IMR-90 (cell line): ENCODE data around the gene MRC1. TPM values are rescaled to one million over a fixed set of nuclear protein-coding genes. Genes with fewer than 3 reads are reported as not detected.
"Not testable (repeated sequence)": the region's sequence is repeated elsewhere in the genome, so short reads cannot be mapped to it uniquely, and the experiment has no call there.

ENCODE experiments used
- ATAC-seq: fragments of 200-7000 bp; cut with Tn5 transposase; 2 replicates; pipeline ENCODE4 v1.9.1; 2020; ENCODE audit warnings: low read depth, mild to moderate bottlenecking, moderate library complexity
- BruUV-seq: library from RNA; stranded (reverse); fragments of 400-500 nt; replicated peaks from 2 replicates; lab custom pipeline; 2021; lab: Mats Ljungman, UMichigan
- CTCF ChIA-PET: fragments of 300-600 bp; formaldehyde crosslinking; extraction: SDS; loops from one replicate; lab custom pipeline; 2021; ENCODE audit warnings: antibody characterized with exemption; lab: Yijun Ruan, JAX
- POLR2A ChIA-PET: fragments of 300-600 bp; sonication (Branson Sonifier 250); formaldehyde crosslinking; loops from one replicate; lab custom pipeline; 2022; ENCODE audit warnings: antibody characterized with exemption; ENCODE audit not compliant: unreplicated experiment; lab: Charles Lee
- DNase-seq: peaks from one replicate; pipeline ENCODE4 v3.0.0; 2013
- H2AFZ ChIP-seq: replicated peaks from 2 replicates; pipeline ENCODE3; 2013; ENCODE audit warnings: low read length, mild to moderate bottlenecking; ENCODE audit not compliant: poor library complexity
- H2AK5ac ChIP-seq: 2 replicates; pipeline ENCODE4 v1.6.1; 2013; ENCODE audit warnings: low read depth, low read length, inconsistent platforms
- H2AK9ac ChIP-seq: replicated peaks from 2 replicates; pipeline ENCODE3; 2013; ENCODE audit warnings: mild to moderate bottlenecking, low read depth, low read length, moderate library complexity; ENCODE audit not compliant: poor library complexity
- H2BK120ac ChIP-seq: 2 replicates; pipeline ENCODE4 v1.6.1; 2013; ENCODE audit warnings: low read depth, low read length, inconsistent platforms
- H2BK15ac ChIP-seq: 3 replicates; pipeline ENCODE4 v1.6.1; 2013; ENCODE audit warnings: low read depth, low read length, inconsistent platforms
- H2BK20ac ChIP-seq: 2 replicates; pipeline ENCODE4 v1.6.1; 2013; ENCODE audit warnings: low read depth, mild to moderate bottlenecking, inconsistent platforms, low read length, moderate library complexity
- H2BK5ac ChIP-seq: 2 replicates; pipeline ENCODE4 v1.6.1; 2013; ENCODE audit warnings: mild to moderate bottlenecking, low read depth, low read length, inconsistent platforms; ENCODE audit not compliant: poor library complexity, severe bottlenecking
- H3K14ac ChIP-seq: replicated peaks from 2 replicates; pipeline ENCODE4 v1.6.1; 2013; ENCODE audit warnings: low read depth, low read length, inconsistent platforms
- H3K18ac ChIP-seq: 2 replicates; pipeline ENCODE4 v1.6.1; 2013; ENCODE audit warnings: low read depth, low read length, control low read depth
- H3K23ac ChIP-seq: 2 replicates; pipeline ENCODE4 v1.6.1; 2013; ENCODE audit warnings: low read depth, low read length, inconsistent platforms
- H3K27ac ChIP-seq: 2 replicates; pipeline ENCODE4 v1.5.1; 2013; ENCODE audit warnings: mild to moderate bottlenecking, control low read depth, low read length; ENCODE audit not compliant: insufficient read depth
- H3K27me3 ChIP-seq: 2 replicates; pipeline ENCODE4 v1.6.1; 2013; ENCODE audit warnings: low read length; ENCODE audit not compliant: control insufficient read depth, insufficient read depth
- H3K36me3 ChIP-seq: 2 replicates; pipeline ENCODE4 v1.6.1; 2013; ENCODE audit warnings: low read length, mixed read lengths; ENCODE audit not compliant: control insufficient read depth, insufficient read depth
- H3K4ac ChIP-seq: 2 replicates; pipeline ENCODE4 v1.6.1; 2013; ENCODE audit warnings: low read depth, low read length, inconsistent platforms
- H3K4me1 ChIP-seq: 2 replicates; pipeline ENCODE4 v1.6.1; 2013; ENCODE audit warnings: low read length, mixed read lengths; ENCODE audit not compliant: control insufficient read depth, insufficient read depth
- H3K4me2 ChIP-seq: 2 replicates; pipeline ENCODE4 v1.6.1; 2013; ENCODE audit warnings: low read depth, mild to moderate bottlenecking, control low read depth, low read length, moderate library complexity
- H3K4me3 ChIP-seq: 2 replicates; pipeline ENCODE4 v1.5.1; 2013; ENCODE audit warnings: low read depth, mild to moderate bottlenecking, control low read depth, low read length, moderate library complexity; ENCODE audit not compliant: insufficient read depth
- H3K56ac ChIP-seq: 2 replicates; pipeline ENCODE4 v1.6.1; 2013; ENCODE audit warnings: low read length, inconsistent platforms; ENCODE audit not compliant: insufficient read depth; ENCODE audit errors: extremely low read depth
- H3K79me1 ChIP-seq, 2 experiments: 2 replicates each; pipeline ENCODE4 v1.6.1; 2013; ENCODE audit warnings: low read length in 2 of 2, inconsistent platforms in 1 of 2, low read depth in 1 of 2
- H3K9ac ChIP-seq: 2 replicates; pipeline ENCODE4 v1.6.1; 2013; ENCODE audit warnings: low read depth, low read length, control low read depth
- H3K9me1 ChIP-seq: 2 replicates; pipeline ENCODE4 v1.6.1; 2013; ENCODE audit warnings: low read length, inconsistent platforms; ENCODE audit not compliant: insufficient read depth
- H3K9me3 ChIP-seq: 2 replicates; pipeline ENCODE4 v1.6.1; 2013; ENCODE audit warnings: low read length; ENCODE audit not compliant: control insufficient read depth, insufficient read depth
- H4K20me1 ChIP-seq: 2 replicates; pipeline ENCODE4 v1.6.1; 2013; ENCODE audit warnings: low read length, inconsistent platforms; ENCODE audit not compliant: insufficient read depth
- H4K5ac ChIP-seq: 2 replicates; pipeline ENCODE4 v1.6.1; 2013; ENCODE audit warnings: mild to moderate bottlenecking, low read depth, low read length, control low read depth
- H4K8ac ChIP-seq, 2 experiments: 2 replicates each; pipeline ENCODE4 v1.6.1; 2013; ENCODE audit warnings: low read depth in 2 of 2, low read length in 2 of 2, control low read depth in 1 of 2, inconsistent platforms in 1 of 2
- H4K91ac ChIP-seq: 2 replicates; pipeline ENCODE4 v1.6.1; 2013; ENCODE audit warnings: low read depth, low read length, inconsistent platforms; ENCODE audit not compliant: insufficient read depth
- WGBS, 2 experiments: methylation state at CpG; one replicate each; pipeline versions ENCODE4 v1.1.5 to v1.1.7; 2013; ENCODE audit warnings: missing lambda C conversion rate in 2 of 2; ENCODE audit not compliant: insufficient read length in 1 of 2; ENCODE audit errors: extremely low coverage in 2 of 2; 5-methylcytosine and 5-hydroxymethylcytosine counted together
- dilution Hi-C: fragments of 300-500 bp; cut with HindIII; formaldehyde crosslinking; loops from one replicate; pipeline ENCODE4 v1.14.3; 2018; ENCODE audit warnings: low sequenced_read_pairs; ENCODE audit not compliant: unreplicated experiment
- in situ Hi-C: fragments of 300-500 bp; cut with MboI; formaldehyde crosslinking; loops from 3 replicates; pipeline ENCODE4 v1.14.3; 2019; ENCODE audit warnings: low sequenced_read_pairs, inconsistent platforms, mixed read lengths
- intact Hi-C: fragments of 100-400 bp; cut with micrococcal nuclease; formaldehyde crosslinking; loops from 2 replicates; pipeline ENCODE4 v1.10.0; 2022
- polyA plus RNA-seq, 3 experiments: library from polyadenylated mRNA; depleted of rRNA; stranded (reverse); fragments of >200 nt; gene quantifications; 2 replicates each; pipeline ENCODE4 v1.2.3, GENCODE V29; 2012; ENCODE audit warnings: low replicate concordance in 1 of 3
- total RNA-seq: library from RNA; depleted of rRNA; stranded (reverse); fragments of >200 nt; gene quantifications from 2 replicates; pipeline ENCODE4 v1.2.3, GENCODE V29; 2012

MRC1 gene
- total and polyA plus RNA-seq, 2 of the 4 experiments (the other 2 are of a cell fraction) = not detected

- H3K9ac ChIP-seq, ATAC-seq, H2AK9ac ChIP-seq, H3K4me1 ChIP-seq, H3K4ac ChIP-seq, DNase-seq, H3K27me3 ChIP-seq, intact Hi-C loops, H3K79me1 ChIP-seq, H2AFZ ChIP-seq, H3K9me3 ChIP-seq, H4K20me1 ChIP-seq, H2BK20ac ChIP-seq, H2BK120ac ChIP-seq, H3K4me3 ChIP-seq, CTCF ChIA-PET, H4K5ac ChIP-seq, BruUV-seq, in situ Hi-C loops, H2BK5ac ChIP-seq, H3K9me1 ChIP-seq, H3K18ac ChIP-seq, H2AK5ac ChIP-seq, H3K14ac ChIP-seq, H3K27ac ChIP-seq, H3K56ac ChIP-seq, H3K23ac ChIP-seq, H4K91ac ChIP-seq, H3K4me2 ChIP-seq, H2BK15ac ChIP-seq, dilution Hi-C loops, H4K8ac ChIP-seq, POLR2A ChIA-PET, H3K36me3 ChIP-seq: not testable (repeated sequence)
- 83% methylated on average over 4 of the region's 7 CpGs; no CpG with 5 or more reads in 1 of the 2 experiments for WGBS, 2 experiments
These were observed 141.1 kb downstream of the MRC1 start for GRCh38 chr10:17950269-17950668.
